Measurements from ENCODE around the gene ATP6V0A1.

ATP6V0A1 gene

GRCh38 chr17:42559075-42559474 is 100.4 kb downstream of the ATP6V0A1 start:
- DNase-seq (ENCODE audit: low read depth in 1 of 2, low spot score in 1 of 2), result no peak

GRCh38 chr17:42560246-42560645 is 101.6 kb downstream of the ATP6V0A1 start:
- no peak for DNase-seq (ENCODE audit: low read depth in 1 of 2, low spot score in 1 of 2)

- DNase-seq (ENCODE audit: low read depth in 1 of 2, low spot score in 1 of 2), result peak; percentile 83 to 85
These were observed 103.3 kb downstream of the ATP6V0A1 start, which contains the start of gene COASY for GRCh38 chr17:42561897-42562387. COASY (plus strand) TSS chr17:42562148; CDS start chr17:42562623, 475 bp downstream.

GRCh38 chr17:42562388-42563142 is 103.9 kb downstream of the ATP6V0A1 start:
- no peak for DNase-seq (ENCODE audit: low read depth in 1 of 2, low spot score in 1 of 2)

- DNase-seq (ENCODE audit: low read depth in 1 of 2, low spot score in 1 of 2), result no peak
These were observed 104.4 kb downstream of the ATP6V0A1 start for GRCh38 chr17:42563143-42563509.

GRCh38 chr17:42563543-42563942 is 104.9 kb downstream of the ATP6V0A1 start:
- no peak for DNase-seq (ENCODE audit: low read depth in 1 of 2, low spot score in 1 of 2)

- no peak for DNase-seq (ENCODE audit: low read depth in 1 of 2, low spot score in 1 of 2)
These were observed 105.3 kb downstream of the ATP6V0A1 start for GRCh38 chr17:42563950-42564349.

GRCh38 chr17:42564815-42565522 is 106.3 kb downstream of the ATP6V0A1 start:
- no peak for DNase-seq (ENCODE audit: low read depth in 1 of 2, low spot score in 1 of 2)

GRCh38 chr17:42565523-42566214 is 107.0 kb downstream of the ATP6V0A1 start:
- no peak for DNase-seq (ENCODE audit: low read depth in 1 of 2, low spot score in 1 of 2)

- DNase-seq (ENCODE audit: low read depth in 1 of 2, low spot score in 1 of 2), result no peak
These were observed 107.7 kb downstream of the ATP6V0A1 start for GRCh38 chr17:42566215-42566882.

- peak; percentile 81 to 88 for DNase-seq (ENCODE audit: low read depth in 1 of 2, low spot score in 1 of 2)
These were observed 108.3 kb downstream of the ATP6V0A1 start, which contains the start of gene MLX for GRCh38 chr17:42566883-42567573. MLX (plus strand) TSS chr17:42567100; CDS start chr17:42567125, 25 bp downstream.

- no peak for DNase-seq (ENCODE audit: low read depth in 1 of 2, low spot score in 1 of 2)
These were observed 109.8 kb downstream of the ATP6V0A1 start for GRCh38 chr17:42568341-42569111.

- DNase-seq (ENCODE audit: low read depth in 1 of 2, low spot score in 1 of 2), result no peak
These were observed 113.0 kb downstream of the ATP6V0A1 start for GRCh38 chr17:42571435-42572225.

All from activated T-helper 1 cell treated with anti-CD3 and anti-CD28 coated beads, Interleukin-2, amount 50 U/mL, for 16 hours (primary cell).